GM18526 (cell line): ENCODE measurements around the gene SCAI.

ENCODE experiments used
- POLR2A ChIP-seq: IDR thresholded peaks from 3 replicates; pipeline ENCODE4 v1.6.1; 2011; ENCODE audit not compliant: insufficient read length; ENCODE audit errors: extremely low read depth

SCAI gene

GRCh38 chr9:125153712-125154367 is 10.5 kb upstream of the SCAI start:
- no peak for TF ChIP-seq POLR2A

GRCh38 chr9:125151730-125152129 is 8.4 kb upstream of the SCAI start:
- no peak for TF ChIP-seq POLR2A

GRCh38 chr9:125150349-125151245 is 7.3 kb upstream of the SCAI start:
- no peak for TF ChIP-seq POLR2A

GRCh38 chr9:125147401-125147951 is 4.1 kb upstream of the SCAI start:
- no peak for TF ChIP-seq POLR2A

GRCh38 chr9:125146247-125146646 is 2.9 kb upstream of the SCAI start:
- no peak for TF ChIP-seq POLR2A

GRCh38 chr9:125145425-125145824 is 2.1 kb upstream of the SCAI start:
- TF ChIP-seq POLR2A, result no peak

GRCh38 chr9:125142560-125143376 is 560 bp downstream of the SCAI start:
- no peak for TF ChIP-seq POLR2A

- no peak for TF ChIP-seq POLR2A
Observed at GRCh38 chr9:125141751-125142150, 1.6 kb downstream of the SCAI start.

GRCh38 chr9:125141251-125141650 is 2.1 kb downstream of the SCAI start:
- TF ChIP-seq POLR2A, result no peak

GRCh38 chr9:125140576-125140975 is 2.8 kb downstream of the SCAI start:
- TF ChIP-seq POLR2A, result no peak

- TF ChIP-seq POLR2A, result no peak
Observed at GRCh38 chr9:125137200-125137599, 6.1 kb downstream of the SCAI start.

GRCh38 chr9:125134976-125135375 is 8.4 kb downstream of the SCAI start:
- TF ChIP-seq POLR2A, result no peak

- TF ChIP-seq POLR2A, result no peak
Observed at GRCh38 chr9:125133403-125134329, 9.7 kb downstream of the SCAI start.

- TF ChIP-seq POLR2A, result no peak
Observed at GRCh38 chr9:125131778-125132177, 11.6 kb downstream of the SCAI start.
